ENCODE measurements around the gene OR7G1.

DNA sequence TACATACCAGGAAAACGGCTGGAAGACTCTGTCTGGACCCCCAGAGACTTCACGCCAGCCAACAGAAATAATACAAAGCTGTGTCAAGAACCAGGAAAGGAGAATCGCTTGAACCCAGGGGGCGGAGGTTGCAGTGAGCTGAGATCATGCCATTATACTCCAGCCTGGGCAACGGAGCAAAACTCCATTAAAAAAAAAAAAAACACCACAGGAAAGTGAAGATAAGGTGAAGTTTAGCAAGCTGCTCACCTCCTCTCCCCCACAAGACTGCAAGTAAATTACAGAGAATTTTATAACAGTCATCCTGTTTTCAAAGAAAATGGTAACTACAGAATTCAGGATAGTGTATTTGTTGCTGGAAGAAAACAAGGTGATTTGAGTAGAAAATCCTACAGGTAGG lies 984 bp upstream of the OR7G1 start:
- TF ChIP-seq, protein P1, sequence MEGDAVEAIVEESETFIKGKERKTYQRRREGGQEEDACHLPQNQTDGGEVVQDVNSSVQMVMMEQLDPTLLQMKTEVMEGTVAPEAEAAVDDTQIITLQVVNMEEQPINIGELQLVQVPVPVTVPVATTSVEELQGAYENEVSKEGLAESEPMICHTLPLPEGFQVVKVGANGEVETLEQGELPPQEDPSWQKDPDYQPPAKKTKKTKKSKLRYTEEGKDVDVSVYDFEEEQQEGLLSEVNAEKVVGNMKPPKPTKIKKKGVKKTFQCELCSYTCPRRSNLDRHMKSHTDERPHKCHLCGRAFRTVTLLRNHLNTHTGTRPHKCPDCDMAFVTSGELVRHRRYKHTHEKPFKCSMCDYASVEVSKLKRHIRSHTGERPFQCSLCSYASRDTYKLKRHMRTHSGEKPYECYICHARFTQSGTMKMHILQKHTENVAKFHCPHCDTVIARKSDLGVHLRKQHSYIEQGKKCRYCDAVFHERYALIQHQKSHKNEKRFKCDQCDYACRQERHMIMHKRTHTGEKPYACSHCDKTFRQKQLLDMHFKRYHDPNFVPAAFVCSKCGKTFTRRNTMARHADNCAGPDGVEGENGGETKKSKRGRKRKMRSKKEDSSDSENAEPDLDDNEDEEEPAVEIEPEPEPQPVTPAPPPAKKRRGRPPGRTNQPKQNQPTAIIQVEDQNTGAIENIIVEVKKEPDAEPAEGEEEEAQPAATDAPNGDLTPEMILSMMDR (IDR thresholded peaks at IDR 0.05): no peak
- TF ChIP-seq EP300 (IDR thresholded peaks at IDR 0.05) (no peak), POLR2AphosphoS5 (IDR thresholded peaks at IDR 0.05) (no peak)
